IPS-15b (cell line): ENCODE results near the gene GUCY1A2.

Experiments used
- H3K27me3 ChIP-seq: one replicate; pipeline ENCODE4 v1.6.1; 2013; ENCODE audit warnings: low read length; ENCODE audit not compliant: control insufficient read depth, insufficient read depth
- H3K36me3 ChIP-seq: one replicate; pipeline ENCODE4 v1.6.1; 2013; ENCODE audit warnings: low read length; ENCODE audit not compliant: control insufficient read depth, insufficient read depth
- H3K4me1 ChIP-seq: one replicate; pipeline ENCODE4 v1.6.1; 2013; ENCODE audit warnings: mild to moderate bottlenecking, low read length; ENCODE audit not compliant: control insufficient read depth, insufficient read depth
- H3K4me3 ChIP-seq: one replicate; pipeline ENCODE4 v1.5.1; 2013; ENCODE audit warnings: low read depth, low read length
- H3K9ac ChIP-seq: one replicate; pipeline ENCODE4 v1.6.1; 2013; ENCODE audit warnings: low read depth, mild to moderate bottlenecking, low read length
- H3K9me3 ChIP-seq: one replicate; pipeline ENCODE4 v1.6.1; 2013; ENCODE audit warnings: mild to moderate bottlenecking, low read length; ENCODE audit not compliant: control insufficient read depth, insufficient read depth

The GUCY1A2 gene

GRCh38 chr11:106856566-106856965 is 161.7 kb downstream of the GUCY1A2 start:
- Histone ChIP-seq H3K36me3 (no peaks in the 10 kb centered on the region), H3K4me3 (no peak overlapping the region), H3K9me3 (no peaks in the 10 kb centered on the region), H3K27me3 (no peaks in the 10 kb centered on the region), H3K4me1 (no peaks in the 10 kb centered on the region), H3K9ac (no peak overlapping the region)

- no peak overlapping the region for H3K4me3 ChIP-seq
Observed at GRCh38 chr11:106854429-106854828, 163.8 kb downstream of the GUCY1A2 start.

GRCh38 chr11:106853850-106854401 is 164.3 kb downstream of the GUCY1A2 start:
- no peaks in the 10 kb centered on the region for H3K4me1 ChIP-seq
- H3K36me3 ChIP-seq: no peaks in the 10 kb centered on the region
- no peak overlapping the region for H3K9ac ChIP-seq
- no peaks in the 10 kb centered on the region for H3K9me3 ChIP-seq
- H3K4me3 ChIP-seq: no peak overlapping the region
- H3K27me3 ChIP-seq: no peaks in the 10 kb centered on the region

More at GRCh38 chr11:106854429-106854828, 163.8 kb downstream of the GUCY1A2 start:
- no peaks in the 10 kb centered on the region for H3K9me3 ChIP-seq
- H3K4me1 ChIP-seq: no peaks in the 10 kb centered on the region
- H3K27me3 ChIP-seq: no peaks in the 10 kb centered on the region
- no peak overlapping the region for H3K9ac ChIP-seq
- H3K36me3 ChIP-seq: no peaks in the 10 kb centered on the region

- H3K4me3 ChIP-seq: no peak overlapping the region
- no peaks in the 10 kb centered on the region for H3K27me3 ChIP-seq
- no peak overlapping the region for H3K9ac ChIP-seq
- no peaks in the 10 kb centered on the region for H3K4me1 ChIP-seq
- no peaks in the 10 kb centered on the region for H3K36me3 ChIP-seq
- H3K9me3 ChIP-seq: no peaks in the 10 kb centered on the region
Observed at GRCh38 chr11:106852779-106853178, 165.5 kb downstream of the GUCY1A2 start.

GRCh38 chr11:106848526-106848925 is 169.8 kb downstream of the GUCY1A2 start:
- H3K9me3 ChIP-seq: no peaks in the 10 kb centered on the region
- no peaks in the 10 kb centered on the region for H3K4me1 ChIP-seq
- no peak overlapping the region for H3K4me3 ChIP-seq
- no peaks in the 10 kb centered on the region for H3K36me3 ChIP-seq
- no peak overlapping the region for H3K9ac ChIP-seq
- H3K27me3 ChIP-seq: peaks cover 1% of the 10 kb centered on the region

GRCh38 chr11:106842134-106842533 is 176.1 kb downstream of the GUCY1A2 start:
- H3K4me3 ChIP-seq: no peak overlapping the region
- no peaks in the 10 kb centered on the region for H3K9me3 ChIP-seq

GRCh38 chr11:106840947-106841346 is 177.3 kb downstream of the GUCY1A2 start:
- Histone ChIP-seq H3K4me1 (peaks cover 6% of the 10 kb centered on the region), H3K36me3 (no peaks in the 10 kb centered on the region), H3K4me3 (no peak overlapping the region), H3K9ac (no peak overlapping the region), H3K9me3 (no peaks in the 10 kb centered on the region), H3K27me3 (peaks cover 5% of the 10 kb centered on the region)

More at GRCh38 chr11:106842134-106842533, 176.1 kb downstream of the GUCY1A2 start:
- H3K36me3 ChIP-seq: no peaks in the 10 kb centered on the region
- H3K27me3 ChIP-seq: peaks cover 5% of the 10 kb centered on the region
- no peak overlapping the region for H3K9ac ChIP-seq
- peaks cover 6% of the 10 kb centered on the region for H3K4me1 ChIP-seq

- H3K4me3 ChIP-seq: no peak overlapping the region
- no peaks in the 10 kb centered on the region for H3K36me3 ChIP-seq
- peaks cover 6% of the 10 kb centered on the region for H3K4me1 ChIP-seq
- peaks cover 5% of the 10 kb centered on the region for H3K27me3 ChIP-seq
- no peak overlapping the region for H3K9ac ChIP-seq
- no peaks in the 10 kb centered on the region for H3K9me3 ChIP-seq
Observed at GRCh38 chr11:106840146-106840545, 178.1 kb downstream of the GUCY1A2 start.

- H3K4me3 ChIP-seq: no peak overlapping the region
- no peaks in the 10 kb centered on the region for H3K36me3 ChIP-seq
- no peak overlapping the region for H3K9ac ChIP-seq
- no peaks in the 10 kb centered on the region for H3K4me1 ChIP-seq
- H3K27me3 ChIP-seq: no peaks in the 10 kb centered on the region
- H3K9me3 ChIP-seq: no peaks in the 10 kb centered on the region
Observed at GRCh38 chr11:106834567-106834966, 183.7 kb downstream of the GUCY1A2 start.

GRCh38 chr11:106828976-106829375 is 189.3 kb downstream of the GUCY1A2 start:
- Histone ChIP-seq H3K36me3 (no peaks in the 10 kb centered on the region), H3K4me3 (no peak overlapping the region), H3K9ac (no peak overlapping the region), H3K9me3 (no peaks in the 10 kb centered on the region), H3K4me1 (no peaks in the 10 kb centered on the region), H3K27me3 (no peaks in the 10 kb centered on the region)

- H3K36me3 ChIP-seq: no peaks in the 10 kb centered on the region
- no peaks in the 10 kb centered on the region for H3K9me3 ChIP-seq
- H3K4me1 ChIP-seq: no peaks in the 10 kb centered on the region
- no peak overlapping the region for H3K9ac ChIP-seq
- H3K4me3 ChIP-seq: no peak overlapping the region
- H3K27me3 ChIP-seq: no peaks in the 10 kb centered on the region
Observed at GRCh38 chr11:106828576-106828975, 189.7 kb downstream of the GUCY1A2 start.

GRCh38 chr11:106827687-106828086 is 190.6 kb downstream of the GUCY1A2 start:
- no peaks in the 10 kb centered on the region for H3K4me1 ChIP-seq
- no peaks in the 10 kb centered on the region for H3K9me3 ChIP-seq
- H3K27me3 ChIP-seq: no peaks in the 10 kb centered on the region
- no peak overlapping the region for H3K9ac ChIP-seq
- H3K4me3 ChIP-seq: no peak overlapping the region
- no peaks in the 10 kb centered on the region for H3K36me3 ChIP-seq
